ENCODE measurements around the gene COL4A5. TPM values are rescaled to one million over a fixed set of nuclear protein-coding genes. Genes with fewer than 3 reads are reported as not detected.
"Not testable (repeated sequence)": the region's sequence is repeated elsewhere in the genome, so short reads cannot be mapped to it uniquely, and the experiment has no call there.

COL4A5 gene
- total RNA-seq, 1 experiment from 2014 or later: 8.3 TPM

DNA sequence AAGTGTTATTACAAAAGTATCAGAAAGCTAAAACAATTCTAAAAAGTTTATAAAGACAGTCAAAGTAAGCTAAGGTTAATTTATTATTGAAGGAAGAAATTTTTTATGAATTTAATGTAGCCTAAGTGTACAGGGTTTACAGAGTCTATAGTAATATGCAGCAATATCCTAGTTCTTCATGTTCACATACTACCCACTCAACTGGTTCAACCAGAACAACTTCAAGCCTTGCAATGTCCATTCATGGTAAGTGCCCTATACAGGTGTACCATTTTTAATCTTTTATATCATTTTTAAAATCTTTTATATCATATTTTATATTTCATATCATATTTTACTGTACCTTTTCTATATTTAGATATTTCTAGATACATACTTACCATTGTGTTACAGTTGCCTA lies 34.3 kb downstream of the COL4A5 start:
- Histone ChIP-seq H3K4me3 (ENCODE audit: low read depth in 2 of 2, low read length in 2 of 2) (no peak overlapping the region), H3K4me1 (ENCODE audit: control insufficient read depth, insufficient read depth, low read length) (no peaks in the 10 kb centered on the region), H3K27me3 (ENCODE audit: control insufficient read depth, insufficient read depth, low read length) (no peaks in the 10 kb centered on the region), H3K36me3 (ENCODE audit: control insufficient read depth, insufficient read depth, low read length) (no peaks in the 10 kb centered on the region), H3K9me3 (ENCODE audit: control insufficient read depth, insufficient read depth, low read depth, low read length) (no peaks in the 10 kb centered on the region), H3K27ac (ENCODE audit: low read length) (no peak overlapping the region)
- in situ Hi-C loops (cut with HindIII; ENCODE audit: low pct_unique_long_range_greater_than_20kb, low sequenced_read_pairs): no loop called here
- ChIA-PET POLR2A (no interaction called here), CTCF (no interaction called here)
- DNase-seq (ENCODE audit: low read depth, low spot score) (no peak), ATAC-seq (no peak)
- intact Hi-C loops (cut with micrococcal nuclease; ENCODE audit: unreplicated experiment): no loop called here
- no TSS peak for BruUV-seq (replicated peaks)
- TF ChIP-seq, protein P1, sequence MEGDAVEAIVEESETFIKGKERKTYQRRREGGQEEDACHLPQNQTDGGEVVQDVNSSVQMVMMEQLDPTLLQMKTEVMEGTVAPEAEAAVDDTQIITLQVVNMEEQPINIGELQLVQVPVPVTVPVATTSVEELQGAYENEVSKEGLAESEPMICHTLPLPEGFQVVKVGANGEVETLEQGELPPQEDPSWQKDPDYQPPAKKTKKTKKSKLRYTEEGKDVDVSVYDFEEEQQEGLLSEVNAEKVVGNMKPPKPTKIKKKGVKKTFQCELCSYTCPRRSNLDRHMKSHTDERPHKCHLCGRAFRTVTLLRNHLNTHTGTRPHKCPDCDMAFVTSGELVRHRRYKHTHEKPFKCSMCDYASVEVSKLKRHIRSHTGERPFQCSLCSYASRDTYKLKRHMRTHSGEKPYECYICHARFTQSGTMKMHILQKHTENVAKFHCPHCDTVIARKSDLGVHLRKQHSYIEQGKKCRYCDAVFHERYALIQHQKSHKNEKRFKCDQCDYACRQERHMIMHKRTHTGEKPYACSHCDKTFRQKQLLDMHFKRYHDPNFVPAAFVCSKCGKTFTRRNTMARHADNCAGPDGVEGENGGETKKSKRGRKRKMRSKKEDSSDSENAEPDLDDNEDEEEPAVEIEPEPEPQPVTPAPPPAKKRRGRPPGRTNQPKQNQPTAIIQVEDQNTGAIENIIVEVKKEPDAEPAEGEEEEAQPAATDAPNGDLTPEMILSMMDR (IDR thresholded peaks at IDR 0.05): no peak
- TF ChIP-seq TCF7L2 (IDR thresholded peaks at IDR 0.05; ENCODE audit: low read depth, low read length) (no peak), SIN3A (IDR thresholded peaks at IDR 0.05; ENCODE audit: borderline replicate concordance, insufficient read depth, low read depth, low read length) (no peak)
- TF ChIP-seq, protein P2, sequence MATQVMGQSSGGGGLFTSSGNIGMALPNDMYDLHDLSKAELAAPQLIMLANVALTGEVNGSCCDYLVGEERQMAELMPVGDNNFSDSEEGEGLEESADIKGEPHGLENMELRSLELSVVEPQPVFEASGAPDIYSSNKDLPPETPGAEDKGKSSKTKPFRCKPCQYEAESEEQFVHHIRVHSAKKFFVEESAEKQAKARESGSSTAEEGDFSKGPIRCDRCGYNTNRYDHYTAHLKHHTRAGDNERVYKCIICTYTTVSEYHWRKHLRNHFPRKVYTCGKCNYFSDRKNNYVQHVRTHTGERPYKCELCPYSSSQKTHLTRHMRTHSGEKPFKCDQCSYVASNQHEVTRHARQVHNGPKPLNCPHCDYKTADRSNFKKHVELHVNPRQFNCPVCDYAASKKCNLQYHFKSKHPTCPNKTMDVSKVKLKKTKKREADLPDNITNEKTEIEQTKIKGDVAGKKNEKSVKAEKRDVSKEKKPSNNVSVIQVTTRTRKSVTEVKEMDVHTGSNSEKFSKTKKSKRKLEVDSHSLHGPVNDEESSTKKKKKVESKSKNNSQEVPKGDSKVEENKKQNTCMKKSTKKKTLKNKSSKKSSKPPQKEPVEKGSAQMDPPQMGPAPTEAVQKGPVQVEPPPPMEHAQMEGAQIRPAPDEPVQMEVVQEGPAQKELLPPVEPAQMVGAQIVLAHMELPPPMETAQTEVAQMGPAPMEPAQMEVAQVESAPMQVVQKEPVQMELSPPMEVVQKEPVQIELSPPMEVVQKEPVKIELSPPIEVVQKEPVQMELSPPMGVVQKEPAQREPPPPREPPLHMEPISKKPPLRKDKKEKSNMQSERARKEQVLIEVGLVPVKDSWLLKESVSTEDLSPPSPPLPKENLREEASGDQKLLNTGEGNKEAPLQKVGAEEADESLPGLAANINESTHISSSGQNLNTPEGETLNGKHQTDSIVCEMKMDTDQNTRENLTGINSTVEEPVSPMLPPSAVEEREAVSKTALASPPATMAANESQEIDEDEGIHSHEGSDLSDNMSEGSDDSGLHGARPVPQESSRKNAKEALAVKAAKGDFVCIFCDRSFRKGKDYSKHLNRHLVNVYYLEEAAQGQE (IDR thresholded peaks at IDR 0.05; ENCODE audit: insufficient read depth in 1 of 2, low read depth in 2 of 2, low read length in 1 of 2): no peak

DNA sequence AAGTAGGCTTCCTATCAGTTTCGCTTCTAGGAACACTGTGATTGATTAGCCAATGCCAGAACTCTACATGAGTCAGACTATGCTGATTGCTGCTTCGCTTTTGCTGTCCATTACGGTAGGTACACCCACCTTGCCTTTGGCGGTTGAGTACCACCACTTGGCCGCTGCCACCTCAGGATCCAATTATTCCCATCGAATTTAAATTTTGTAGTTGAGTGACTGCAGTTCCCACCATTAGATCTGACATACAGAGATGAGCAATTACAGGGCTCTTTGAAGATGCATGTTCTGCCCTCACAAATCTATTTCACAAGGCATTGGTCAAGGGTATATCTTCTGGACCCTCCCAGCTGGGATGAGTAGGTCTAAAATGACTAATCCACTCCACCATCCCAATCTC lies 41.9 kb downstream of the COL4A5 start:
- intact Hi-C loops (cut with micrococcal nuclease; ENCODE audit: unreplicated experiment); CTCF ChIA-PET; H3K27ac ChIP-seq (ENCODE audit: low read length); in situ Hi-C loops (cut with HindIII; ENCODE audit: low pct_unique_long_range_greater_than_20kb, low sequenced_read_pairs); ATAC-seq; H3K4me3 ChIP-seq (ENCODE audit: low read depth in 2 of 2, low read length in 2 of 2); H3K36me3 ChIP-seq (ENCODE audit: control insufficient read depth, insufficient read depth, low read length); POLR2A ChIA-PET; DNase-seq (ENCODE audit: low read depth, low spot score); BruUV-seq (replicated peaks); H3K9me3 ChIP-seq (ENCODE audit: control insufficient read depth, insufficient read depth, low read depth, low read length); H3K27me3 ChIP-seq (ENCODE audit: control insufficient read depth, insufficient read depth, low read length); H3K4me1 ChIP-seq (ENCODE audit: control insufficient read depth, insufficient read depth, low read length): not testable (repeated sequence)

DNA sequence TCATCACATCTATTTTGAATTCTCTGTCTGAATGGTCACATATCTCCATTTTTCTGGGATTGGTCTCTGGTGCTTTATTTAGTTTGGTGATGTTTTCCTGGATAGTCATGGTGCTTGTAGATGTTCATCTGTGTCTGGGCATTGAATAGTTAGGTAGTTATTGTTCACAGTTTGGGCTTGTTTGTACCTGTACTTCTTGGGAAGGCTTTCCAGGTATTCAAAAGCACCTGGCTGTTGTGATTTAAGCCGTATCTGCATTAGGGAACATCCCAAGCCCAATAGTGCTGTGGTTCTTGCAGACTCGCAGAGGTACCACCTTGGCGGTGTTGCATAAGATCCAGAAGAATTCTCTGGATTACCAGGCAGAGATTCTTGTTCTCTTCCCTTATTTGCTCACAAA lies 44.6 kb downstream of the COL4A5 start:
- H3K9me3 ChIP-seq (ENCODE audit: control insufficient read depth, insufficient read depth, low read depth, low read length): no peaks in the 10 kb centered on the region
- in situ Hi-C loops (cut with HindIII; ENCODE audit: low pct_unique_long_range_greater_than_20kb, low sequenced_read_pairs): no loop called here
- CTCF ChIA-PET: no interaction called here
- H3K4me3 ChIP-seq (ENCODE audit: low read depth in 2 of 2, low read length in 2 of 2): no peak overlapping the region
- no TSS peak for BruUV-seq (replicated peaks)
- ATAC-seq (no peak), DNase-seq (ENCODE audit: low read depth, low spot score) (no peak)
- H3K4me1 ChIP-seq (ENCODE audit: control insufficient read depth, insufficient read depth, low read length): no peaks in the 10 kb centered on the region
- POLR2A ChIA-PET: no interaction called here
- no peak overlapping the region for H3K27ac ChIP-seq (ENCODE audit: low read length)
- TF ChIP-seq POLR2AphosphoS5 (IDR thresholded peaks at IDR 0.05; ENCODE audit: low read depth, low read length) (no peak), TCF7L2 (IDR thresholded peaks at IDR 0.05; ENCODE audit: low read depth, low read length) (no peak), SIN3A (IDR thresholded peaks at IDR 0.05; ENCODE audit: borderline replicate concordance, insufficient read depth, low read depth, low read length) (no peak)
- TF ChIP-seq, protein P2 (IDR thresholded peaks at IDR 0.05; ENCODE audit: insufficient read depth in 1 of 2, low read depth in 2 of 2, low read length in 1 of 2): no peak
- TF ChIP-seq, protein P1 (IDR thresholded peaks at IDR 0.05): no peak
- intact Hi-C loops (cut with micrococcal nuclease; ENCODE audit: unreplicated experiment): no loop called here
- H3K27me3 ChIP-seq (ENCODE audit: control insufficient read depth, insufficient read depth, low read length): no peaks in the 10 kb centered on the region
- H3K36me3 ChIP-seq (ENCODE audit: control insufficient read depth, insufficient read depth, low read length): no peaks in the 10 kb centered on the region
